NCI-H1105 (cell line): ENCODE results near the gene RPL18.
"Not testable (repeated sequence)": the region's sequence is repeated elsewhere in the genome, so short reads cannot be mapped to it uniquely, and the experiment has no call there.

ENCODE experiments used
- DNase-seq: peaks from one replicate; lab custom pipeline; 2025; lab: John Stamatoyannopoulos, UW

The RPL18 gene

GRCh38 chr19:48588670-48589401 lies 30.1 kb downstream of the RPL18 start:
- DNase-seq: peak; percentile 69

GRCh38 chr19:48587387-48587786 lies 31.6 kb downstream of the RPL18 start:
- DNase-seq: no peak

- no peak for DNase-seq
Measured at GRCh38 chr19:48582168-48582567, 36.8 kb downstream of the RPL18 start.

GRCh38 chr19:48578891-48579290 lies 40.1 kb downstream of the RPL18 start:
- DNase-seq: no peak

GRCh38 chr19:48577908-48578307 lies 41.1 kb downstream of the RPL18 start:
- DNase-seq: not testable (repeated sequence)

- DNase-seq: no peak
Measured at GRCh38 chr19:48575931-48576622, 42.9 kb downstream of the RPL18 start.

- DNase-seq: no peak
Measured at GRCh38 chr19:48573163-48573505, 45.8 kb downstream of the RPL18 start.

- no peak for DNase-seq
Measured at GRCh38 chr19:48571378-48572162, 47.4 kb downstream of the RPL18 start.

GRCh38 chr19:48569814-48570213 lies 49.2 kb downstream of the RPL18 start:
- DNase-seq: no peak

- DNase-seq: no peak
Measured at GRCh38 chr19:48568345-48568886, 50.6 kb downstream of the RPL18 start.
